Measurements from ENCODE around the gene HOMER3. TPM values are rescaled to one million over a fixed set of nuclear protein-coding genes. Genes with fewer than 3 reads are reported as not detected.

HOMER3 gene
- total RNA-seq, 1 donor from 2014 or later: 28.2 TPM

GRCh38 chr19:18912933-18913332, 28.1 kb downstream of the HOMER3 start:
- H3K79me2 ChIP-seq (ENCODE audit: low read depth): peaks cover 38% of the 10 kb centered on the region
- no peaks in the 10 kb centered on the region for H3K27me3 ChIP-seq
- H2AFZ ChIP-seq (replicated peaks): no peak overlapping the region
- TF ChIP-seq, protein P1, sequence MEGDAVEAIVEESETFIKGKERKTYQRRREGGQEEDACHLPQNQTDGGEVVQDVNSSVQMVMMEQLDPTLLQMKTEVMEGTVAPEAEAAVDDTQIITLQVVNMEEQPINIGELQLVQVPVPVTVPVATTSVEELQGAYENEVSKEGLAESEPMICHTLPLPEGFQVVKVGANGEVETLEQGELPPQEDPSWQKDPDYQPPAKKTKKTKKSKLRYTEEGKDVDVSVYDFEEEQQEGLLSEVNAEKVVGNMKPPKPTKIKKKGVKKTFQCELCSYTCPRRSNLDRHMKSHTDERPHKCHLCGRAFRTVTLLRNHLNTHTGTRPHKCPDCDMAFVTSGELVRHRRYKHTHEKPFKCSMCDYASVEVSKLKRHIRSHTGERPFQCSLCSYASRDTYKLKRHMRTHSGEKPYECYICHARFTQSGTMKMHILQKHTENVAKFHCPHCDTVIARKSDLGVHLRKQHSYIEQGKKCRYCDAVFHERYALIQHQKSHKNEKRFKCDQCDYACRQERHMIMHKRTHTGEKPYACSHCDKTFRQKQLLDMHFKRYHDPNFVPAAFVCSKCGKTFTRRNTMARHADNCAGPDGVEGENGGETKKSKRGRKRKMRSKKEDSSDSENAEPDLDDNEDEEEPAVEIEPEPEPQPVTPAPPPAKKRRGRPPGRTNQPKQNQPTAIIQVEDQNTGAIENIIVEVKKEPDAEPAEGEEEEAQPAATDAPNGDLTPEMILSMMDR (IDR thresholded peaks at IDR 0.05): no peak
- TF ChIP-seq EZH2 (IDR thresholded peaks at IDR 0.05): no peak
- no peak for TF ChIP-seq EZH2phosphoT487 (IDR thresholded peaks at IDR 0.05)
- H3K9me3 ChIP-seq (ENCODE audit: low read depth): no peaks in the 10 kb centered on the region
- no peak overlapping the region for H3K4me3 ChIP-seq
- no peaks in the 10 kb centered on the region for H3K4me1 ChIP-seq
- peaks cover 29% of the 10 kb centered on the region for H4K20me1 ChIP-seq (ENCODE audit: low read depth)
- H3K36me3 ChIP-seq: no peaks in the 10 kb centered on the region
- H3K27ac ChIP-seq: no peak overlapping the region
- no peak overlapping the region for H3K4me3 Mint-ChIP-seq
- H3K9ac ChIP-seq: no peak overlapping the region
- peaks cover 16% of the 10 kb centered on the region for H3K36me3 Mint-ChIP-seq
- no peak for DNase-seq (ENCODE audit: low spot score)
- no peak overlapping the region for H3K4me2 ChIP-seq
- no peak overlapping the region for H3K27ac Mint-ChIP-seq
- H3K4me1 Mint-ChIP-seq: peaks cover 3% of the 10 kb centered on the region
- H3K27me3 Mint-ChIP-seq (ENCODE audit: insufficient read depth, low read depth): peaks cover 2% of the 10 kb centered on the region
- no peaks in the 10 kb centered on the region for H3F3A ChIP-seq (ENCODE audit: low read depth)
- no peaks in the 10 kb centered on the region for H3K9me3 Mint-ChIP-seq

DNA sequence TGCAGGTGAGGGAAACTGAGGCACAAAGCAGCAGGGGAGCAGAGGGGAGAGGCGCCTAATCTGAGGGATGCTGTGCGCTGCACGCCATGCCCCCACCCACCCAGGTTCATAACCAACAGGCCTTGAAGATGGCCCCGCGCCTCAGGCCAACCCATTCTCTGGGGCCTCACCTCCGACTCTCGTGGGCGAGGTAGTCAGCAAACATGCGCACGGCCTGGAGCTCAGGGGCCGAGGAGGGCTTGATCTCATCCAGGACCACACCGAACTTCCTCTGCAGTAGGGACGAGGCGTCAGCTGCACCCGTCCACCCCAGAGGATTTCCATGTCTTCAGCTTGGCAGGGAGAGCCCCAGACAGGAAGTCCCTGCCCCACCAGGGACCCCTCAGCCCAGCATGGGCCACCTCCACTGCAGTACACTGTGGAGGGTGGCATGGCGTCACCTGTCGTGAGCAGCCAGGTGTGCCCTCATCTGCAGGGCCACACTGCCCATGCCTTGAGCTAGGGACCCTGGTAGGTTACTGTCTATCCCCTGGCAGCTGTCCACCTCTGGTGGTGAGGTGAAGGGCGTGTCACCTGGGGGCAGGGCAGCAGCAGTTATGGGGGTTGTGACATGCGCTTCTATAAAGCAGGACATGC, 30.1 kb downstream of the HOMER3 start:
- no peak overlapping the region for H3K4me3 ChIP-seq
- Mint-ChIP-seq H3K27ac (no peak overlapping the region), H3K4me3 (no peak overlapping the region), H3K27me3 (ENCODE audit: insufficient read depth, low read depth) (peaks cover 2% of the 10 kb centered on the region), H3K4me1 (no peaks in the 10 kb centered on the region), H3K36me3 (peaks cover 16% of the 10 kb centered on the region), H3K9me3 (no peaks in the 10 kb centered on the region)
- TF ChIP-seq, protein P1 (IDR thresholded peaks at IDR 0.05): no peak
- TF ChIP-seq EZH2 (IDR thresholded peaks at IDR 0.05) (no peak), EZH2phosphoT487 (IDR thresholded peaks at IDR 0.05) (no peak)
- H3K79me2 ChIP-seq (ENCODE audit: low read depth): peaks cover 18% of the 10 kb centered on the region
- H3K9ac ChIP-seq: no peak overlapping the region
- no peaks in the 10 kb centered on the region for H3K27me3 ChIP-seq
- no peaks in the 10 kb centered on the region for H3K4me1 ChIP-seq
- peaks cover 27% of the 10 kb centered on the region for H4K20me1 ChIP-seq (ENCODE audit: low read depth)
- H3K36me3 ChIP-seq: no peaks in the 10 kb centered on the region
- no peak overlapping the region for H3K4me2 ChIP-seq
- DNase-seq (ENCODE audit: low spot score): no peak
- no peaks in the 10 kb centered on the region for H3F3A ChIP-seq (ENCODE audit: low read depth)
- H3K27ac ChIP-seq: no peak overlapping the region
- H3K9me3 ChIP-seq (ENCODE audit: low read depth): no peaks in the 10 kb centered on the region
- no peak overlapping the region for H2AFZ ChIP-seq (replicated peaks)

DNA sequence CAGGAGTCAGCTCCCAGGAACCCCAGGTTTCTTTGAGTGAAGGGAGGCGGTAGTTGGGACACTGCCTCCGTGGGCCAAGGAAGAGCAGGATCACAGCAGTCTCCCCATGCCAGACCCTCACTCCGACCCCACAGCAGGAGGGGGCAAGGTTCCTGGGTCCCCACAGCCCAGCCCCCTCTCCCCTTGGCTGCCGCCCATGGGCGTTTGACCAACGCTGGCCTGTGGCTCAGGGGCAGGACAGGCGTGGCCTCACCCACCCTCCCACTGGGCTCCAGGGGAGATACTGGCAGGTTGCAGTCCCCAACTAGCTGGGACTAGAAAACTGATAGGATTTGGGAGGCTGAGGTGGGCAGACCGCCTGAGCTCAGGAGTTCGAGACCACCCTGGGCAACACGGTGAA, 31.0 kb downstream of the HOMER3 start:
- H3K4me3 Mint-ChIP-seq: no peak overlapping the region
- no peak for DNase-seq (ENCODE audit: low spot score)
- no peaks in the 10 kb centered on the region for H3K9me3 ChIP-seq (ENCODE audit: low read depth)
- no peaks in the 10 kb centered on the region for H3F3A ChIP-seq (ENCODE audit: low read depth)
- H3K27ac ChIP-seq: no peak overlapping the region
- no peaks in the 10 kb centered on the region for H3K4me1 ChIP-seq
- H3K27me3 ChIP-seq: no peaks in the 10 kb centered on the region
- H3K4me2 ChIP-seq: no peak overlapping the region
- no peak overlapping the region for H3K9ac ChIP-seq
- H3K27ac Mint-ChIP-seq: no peak overlapping the region
- peaks cover 16% of the 10 kb centered on the region for H3K36me3 Mint-ChIP-seq
- H3K27me3 Mint-ChIP-seq (ENCODE audit: insufficient read depth, low read depth): peaks cover 2% of the 10 kb centered on the region
- H3K79me2 ChIP-seq (ENCODE audit: low read depth): peaks cover 8% of the 10 kb centered on the region
- H4K20me1 ChIP-seq (ENCODE audit: low read depth): peaks cover 18% of the 10 kb centered on the region
- H3K9me3 Mint-ChIP-seq: no peaks in the 10 kb centered on the region
- TF ChIP-seq, protein P1 (IDR thresholded peaks at IDR 0.05): no peak
- TF ChIP-seq EZH2phosphoT487 (IDR thresholded peaks at IDR 0.05) (no peak), EZH2 (IDR thresholded peaks at IDR 0.05) (no peak)
- no peak overlapping the region for H3K4me3 ChIP-seq
- H3K4me1 Mint-ChIP-seq: no peaks in the 10 kb centered on the region
- H3K36me3 ChIP-seq: no peaks in the 10 kb centered on the region
- H2AFZ ChIP-seq (replicated peaks): no peak overlapping the region
